Limb (tissue), 2 donors: ENCODE results near the gene TMEM178A.

Experiments
- DNase-seq, 2 donors: peaks; one replicate each; pipeline ENCODE4 v3.0.0-alpha.2; 2016; ENCODE audit errors: extremely low spot score in 2 of 2

Gene TMEM178A

DNA sequence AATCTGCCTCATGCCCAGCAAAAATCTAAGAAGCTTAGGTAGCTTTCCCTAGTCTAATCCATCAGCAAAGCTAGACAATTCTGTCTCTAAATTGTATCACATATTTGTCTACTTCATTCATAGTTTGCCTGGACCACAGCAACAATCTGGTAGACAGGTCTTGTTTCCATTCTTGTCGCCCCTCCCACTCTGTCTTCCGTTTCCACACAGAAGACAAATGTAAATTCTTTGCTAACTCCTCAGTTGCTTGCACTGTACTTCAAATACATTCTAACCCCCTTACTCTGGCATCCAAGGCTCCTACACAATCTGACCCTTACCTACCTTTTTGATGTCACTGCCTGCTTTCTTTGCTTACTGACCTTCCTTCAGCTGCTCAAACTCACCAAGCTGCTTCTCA is 73.2 kb downstream of the TMEM178A start:
- no peak for DNase-seq

GRCh38 chr2:39739386-39739785 is 73.7 kb downstream of the TMEM178A start:
- DNase-seq, result no peak

- no peak for DNase-seq
Observed at GRCh38 chr2:39741871-39742270, 76.2 kb downstream of the TMEM178A start.

DNA sequence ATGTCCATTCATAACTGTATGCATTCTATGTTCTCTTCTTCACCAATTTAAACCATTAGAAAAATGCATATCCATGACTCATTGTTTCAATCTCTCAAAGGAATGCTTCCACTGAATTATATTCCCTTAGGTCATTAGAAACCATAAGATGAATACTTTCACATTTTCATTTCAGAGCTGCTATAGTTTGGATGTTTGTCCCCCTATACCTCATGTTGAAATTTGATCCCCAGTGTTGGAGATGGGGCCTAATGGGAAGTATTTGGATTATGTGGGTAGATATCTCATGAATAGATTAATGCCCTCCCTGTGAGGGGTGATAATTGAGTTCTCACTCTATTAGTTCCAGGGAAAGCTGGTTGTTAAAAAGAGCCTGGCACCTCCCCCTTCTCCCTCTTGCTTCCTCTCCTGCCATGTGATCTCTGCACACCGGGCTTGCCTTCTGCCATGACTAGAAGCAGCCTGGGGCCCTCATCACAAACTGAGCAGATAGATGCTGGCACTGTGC is 77.6 kb downstream of the TMEM178A start:
- DNase-seq, result no peak

- DNase-seq, result no peak
Observed at GRCh38 chr2:39755466-39755865, 89.7 kb downstream of the TMEM178A start.

DNA sequence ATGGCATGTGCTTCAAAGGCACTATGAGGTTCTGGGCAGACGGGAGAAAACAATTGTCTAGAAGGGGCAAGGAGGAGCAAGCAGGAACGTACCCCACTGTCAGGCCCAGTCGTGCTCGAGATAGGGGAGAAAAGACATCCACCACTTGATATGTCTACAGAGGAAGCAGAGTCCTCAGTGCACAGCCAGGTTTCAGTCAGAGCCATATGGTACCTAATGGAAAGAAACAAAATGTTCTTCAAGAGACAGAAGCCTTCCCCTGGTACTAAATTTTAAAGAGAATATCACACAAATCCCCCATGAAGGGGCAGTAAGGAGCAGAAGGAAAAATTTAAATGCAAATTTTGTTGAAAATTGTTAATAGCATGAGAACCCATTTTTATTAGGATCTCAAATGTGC is 91.4 kb downstream of the TMEM178A start:
- no peak for DNase-seq

DNA sequence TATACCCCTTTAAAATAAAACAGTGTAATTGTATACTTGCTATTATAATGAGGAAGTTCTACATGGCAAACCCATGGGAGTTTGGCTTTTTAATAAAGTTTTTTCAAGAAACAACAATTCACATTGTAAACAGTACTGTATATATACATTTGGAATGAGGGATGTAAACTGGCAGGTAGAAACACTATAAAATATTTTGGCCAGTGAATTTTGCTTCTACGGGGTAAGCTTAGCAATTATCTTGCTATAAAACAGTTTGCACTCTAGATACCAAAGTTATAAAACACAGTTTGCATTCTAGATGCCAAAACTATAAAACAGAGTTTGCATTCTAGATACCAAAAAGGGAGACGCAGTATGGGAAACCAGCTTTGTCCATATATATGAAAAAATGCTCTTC is 96.7 kb downstream of the TMEM178A start:
- DNase-seq, result no peak
